ENCODE results near the gene PRKCA. TPM values are rescaled to one million over a fixed set of nuclear protein-coding genes. Genes with fewer than 3 reads are reported as not detected.

Gene PRKCA
- total and polyA plus RNA-seq, 9 of the 15 experiments (the other 6 are each of a cell fraction or from before 2014, with no cell fraction given): 3.2 to 33.0 (median 17.8) TPM

GRCh38 chr17:66531851-66532295, 229.5 kb downstream of the PRKCA start:
- no peaks in the 10 kb centered on the region for H3K79me2 ChIP-seq (ENCODE audit: control insufficient read depth, insufficient read depth, low read length)
- H3K9me3 ChIP-seq (replicated peaks; ENCODE audit: control insufficient read depth, insufficient read depth, low read depth, low read length): no peaks in the 10 kb centered on the region
- H3K4me2 ChIP-seq (ENCODE audit: insufficient read depth, low read length): no peak overlapping the region
- TF ChIP-seq TFE3 (CRISPR knock-in tag; IDR thresholded peaks at IDR 0.05) (peak; percentile 87), TOE1 (IDR thresholded peaks at IDR 0.05; ENCODE audit: borderline replicate concordance) (peak; percentile 79), TOE1 (CRISPR knock-in tag; IDR thresholded peaks at IDR 0.05; ENCODE audit: borderline replicate concordance, low read depth) (no peak), JUND (IDR thresholded peaks at IDR 0.05; ENCODE audit: borderline replicate concordance, low read depth, low read length) (no peak), JUND (tag; IDR thresholded peaks at IDR 0.05; ENCODE audit: borderline replicate concordance, low read depth, low read length) (no peak), RAD51 (IDR thresholded peaks at IDR 0.05; ENCODE audit: borderline replicate concordance, low read depth) (peak; percentile 77; the same call in 1 of the 2 replicates), NR3C1 (CRISPR knock-in tag; IDR thresholded peaks at IDR 0.05) (no peak), CBFA2T2 (conservative IDR thresholded peaks at IDR 0.05) (peak; percentile 30; the same call in 1 of the 2 replicates)
- H3K27me3 ChIP-seq (ENCODE audit: control insufficient read depth in 2 of 2, insufficient read depth in 2 of 2, low read length in 2 of 2): no peaks in the 10 kb centered on the region
- ATAC-seq (no peak; the same call in 2 of the 3 replicates), FAIRE-seq (no peak), DNase-seq (ENCODE audit: extremely low read depth in 1 of 4, low spot score in 3 of 4) (no peak)
- BruUV-seq (replicated peaks): no TSS peak
- WGBS (ENCODE audit: insufficient coverage, low coverage, missing lambda C conversion rate): 87% methylated on average over 4 of the region's 5 CpGs
- H3K27ac ChIP-seq (ENCODE audit: extremely low read depth, low read depth, low read length): no peak overlapping the region
- H4K20me1 ChIP-seq (replicated peaks; ENCODE audit: control insufficient read depth, insufficient read depth, low read length): peaks cover 6% of the 10 kb centered on the region; the same call in 1 of the 2 replicates
- H3K9ac ChIP-seq (ENCODE audit: insufficient read depth in 1 of 2, low read depth in 2 of 2, low read length in 2 of 2): peak overlapping the region in 1 of 2 experiments; percentile 40; a peak in 1 of 4 replicates
- intact Hi-C loops (cut with micrococcal nuclease): no loop called here
- POLR2A ChIA-PET: interaction anchor here (0.8 kb wide), 1 partner anchor 26 kb away, joined by 3 read pairs; no protein-coding TSS in a partner anchor
- no peak overlapping the region for H3K4me3 ChIP-seq
- no peak overlapping the region for H2AFZ ChIP-seq (ENCODE audit: low read depth, low read length)
- peaks cover 0 to 3% of the 10 kb centered on the region in 2 experiments; a peak in 1 of 5 replicates for H3K4me1 ChIP-seq (replicated peaks in 1 of 2; ENCODE audit: control insufficient read depth in 2 of 2, insufficient read depth in 2 of 2, low read length in 2 of 2)
- no peaks in the 10 kb centered on the region for H3K36me3 ChIP-seq (ENCODE audit: control insufficient read depth, insufficient read depth, low read length)
- in situ Hi-C loops (cut with MboI): no loop called here
- CTCF ChIA-PET (ENCODE audit: low intra/inter-chr PET ratio): no interaction called here
- H3K9me1 ChIP-seq (ENCODE audit: control insufficient read depth, insufficient read depth, low read length): no peaks in the 10 kb centered on the region

Measured in K562 (cell line).